HG03196 (cell line): ENCODE results near the gene SARM1.
"Not testable (repeated sequence)": the region's sequence is repeated elsewhere in the genome, so short reads cannot be mapped to it uniquely, and the experiment has no call there.

Experiments
- ATAC-seq: cut with Tn5 transposase; IDR thresholded peaks from one replicate; pipeline ENCODE4 v1.9.1; 2021; ENCODE audit not compliant: unreplicated experiment

The SARM1 gene

GRCh38 chr17:28415886-28416285, 44.4 kb downstream of the SARM1 start:
- ATAC-seq: no peak

- no peak for ATAC-seq
Observed at GRCh38 chr17:28416703-28417311, 45.3 kb downstream of the SARM1 start.

GRCh38 chr17:28421787-28422305, 50.4 kb downstream of the SARM1 start:
- no peak for ATAC-seq

GRCh38 chr17:28425206-28425605, 53.7 kb downstream of the SARM1 start:
- ATAC-seq: no peak

- ATAC-seq: no peak
Observed at GRCh38 chr17:28426081-28426519, 54.6 kb downstream of the SARM1 start.

- no peak for ATAC-seq
Observed at GRCh38 chr17:28427371-28427770, 55.9 kb downstream of the SARM1 start.

- not testable (repeated sequence) for ATAC-seq
Observed at GRCh38 chr17:28427982-28428381, 56.5 kb downstream of the SARM1 start.

GRCh38 chr17:28433721-28434120, 62.2 kb downstream of the SARM1 start:
- ATAC-seq: no peak

- not testable (repeated sequence) for ATAC-seq
Observed at GRCh38 chr17:28434326-28434725, 62.8 kb downstream of the SARM1 start.

- ATAC-seq: no peak
Observed at GRCh38 chr17:28443901-28444638, 72.6 kb downstream of the SARM1 start.

GRCh38 chr17:28446716-28447395, 75.4 kb downstream of the SARM1 start:
- no peak for ATAC-seq

GRCh38 chr17:28447396-28447760, 75.9 kb downstream of the SARM1 start:
- no peak for ATAC-seq

GRCh38 chr17:28449859-28450258, 78.4 kb downstream of the SARM1 start:
- no peak for ATAC-seq
